H9 (cell line): ENCODE results near the gene ZIM2. TPM values are rescaled to one million over a fixed set of nuclear protein-coding genes. Genes with fewer than 3 reads are reported as not detected.

Experiments used
- DNase-seq: peaks from one replicate; pipeline ENCODE4 v3.0.0-alpha.2; 2017
- H2AFZ ChIP-seq: one replicate; pipeline ENCODE4 v1.6.1; 2013; ENCODE audit warnings: mild to moderate bottlenecking, low read length, control low read depth, moderate library complexity
- H2AK5ac ChIP-seq: 2 replicates; pipeline ENCODE4 v1.6.1; 2013; ENCODE audit warnings: low read length, control low read depth, mixed read lengths; ENCODE audit not compliant: insufficient read length
- H2BK120ac ChIP-seq: one replicate; pipeline ENCODE4 v1.6.1; 2013; ENCODE audit warnings: low read depth, mild to moderate bottlenecking, low read length, control low read depth, inconsistent platforms; ENCODE audit not compliant: poor library complexity, severe bottlenecking
- H2BK12ac ChIP-seq: 2 replicates; pipeline ENCODE4 v1.6.1; 2013; ENCODE audit warnings: low read length, control low read depth, mixed read lengths, low read depth; ENCODE audit not compliant: insufficient read length
- H2BK15ac ChIP-seq: 2 replicates; pipeline ENCODE4 v1.6.1; 2013; ENCODE audit warnings: low read depth, low read length, control low read depth
- H2BK20ac ChIP-seq: one replicate; pipeline ENCODE4 v1.6.1; 2013; ENCODE audit warnings: low read depth, mild to moderate bottlenecking, low read length, control low read depth, inconsistent platforms; ENCODE audit not compliant: poor library complexity, severe bottlenecking
- H2BK5ac ChIP-seq: 2 replicates; pipeline ENCODE4 v1.6.1; 2013; ENCODE audit warnings: low read length, control low read depth, mixed read lengths; ENCODE audit not compliant: insufficient read length
- H3K14ac ChIP-seq: 2 replicates; pipeline ENCODE4 v1.6.1; 2013; ENCODE audit warnings: low read length, control low read depth; ENCODE audit not compliant: insufficient read depth
- H3K18ac ChIP-seq: 2 replicates; pipeline ENCODE4 v1.6.1; 2013; ENCODE audit warnings: low read depth, mild to moderate bottlenecking, mixed read lengths, low read length, control low read depth; ENCODE audit not compliant: insufficient read length
- H3K23ac ChIP-seq: 2 replicates; pipeline ENCODE4 v1.6.1; 2013; ENCODE audit warnings: low read length, control low read depth, mixed read lengths, low read depth; ENCODE audit not compliant: insufficient read length
- H3K23me2 ChIP-seq: 2 replicates; pipeline ENCODE4 v1.6.1; 2013; ENCODE audit warnings: low read depth, mild to moderate bottlenecking, mixed read lengths, low read length, control low read depth; ENCODE audit not compliant: insufficient read length, poor library complexity, severe bottlenecking
- H3K27ac ChIP-seq: 2 replicates; pipeline ENCODE4 v1.5.1; 2013; ENCODE audit warnings: low read length, control low read depth, mixed read lengths, low read depth; ENCODE audit not compliant: insufficient read length
- H3K27me3 ChIP-seq: 2 replicates; pipeline ENCODE4 v1.6.1; 2013; ENCODE audit warnings: low read length, control low read depth, inconsistent platforms; ENCODE audit not compliant: insufficient read depth
- H3K4ac ChIP-seq: 2 replicates; pipeline ENCODE4 v1.6.1; 2013; ENCODE audit warnings: low read depth, mild to moderate bottlenecking, control low read depth, inconsistent platforms, low read length, moderate library complexity
- H3K4me1 ChIP-seq: 2 replicates; pipeline ENCODE4 v1.6.1; 2013; ENCODE audit warnings: low read length, control low read depth, inconsistent platforms; ENCODE audit not compliant: insufficient read depth
- H3K4me2 ChIP-seq: 2 replicates; pipeline ENCODE4 v1.6.1; 2013; ENCODE audit warnings: low read length, control low read depth, mixed read lengths; ENCODE audit not compliant: insufficient read length, insufficient read depth
- H3K56ac ChIP-seq: 2 replicates; pipeline ENCODE4 v1.6.1; 2013; ENCODE audit warnings: low read depth, mild to moderate bottlenecking, mixed read lengths, low read length, control low read depth; ENCODE audit not compliant: insufficient read length
- H3K79me1 ChIP-seq: 2 replicates; pipeline ENCODE4 v1.6.1; 2013; ENCODE audit warnings: low read depth, mild to moderate bottlenecking, moderate library complexity, low read length, control low read depth, inconsistent platforms; ENCODE audit not compliant: insufficient read depth, poor library complexity, severe bottlenecking
- H3K79me2 ChIP-seq: 2 replicates; pipeline ENCODE4 v1.6.1; 2013; ENCODE audit warnings: low read length, control low read depth, inconsistent platforms; ENCODE audit not compliant: insufficient read depth
- H3K9ac ChIP-seq: 2 replicates; pipeline ENCODE4 v1.6.1; 2013; ENCODE audit warnings: low read length, control low read depth, mixed read lengths; ENCODE audit not compliant: insufficient read length; ENCODE audit errors: extremely low read depth
- H3K9me3 ChIP-seq: one replicate; pipeline ENCODE4 v1.6.1; 2013; ENCODE audit warnings: low read depth, low read length, inconsistent platforms; ENCODE audit not compliant: control insufficient read depth
- H3T11ph ChIP-seq: one replicate; pipeline ENCODE4 v1.6.1; 2013; ENCODE audit warnings: mild to moderate bottlenecking, low read length, control low read depth, inconsistent platforms
- H4K20me1 ChIP-seq: one replicate; pipeline ENCODE4 v1.6.1; 2013; ENCODE audit not compliant: control insufficient read depth, insufficient read length, insufficient read depth
- H4K5ac ChIP-seq: 2 replicates; pipeline ENCODE4 v1.6.1; 2013; ENCODE audit warnings: low read depth, mild to moderate bottlenecking, mixed read lengths, low read length, control low read depth; ENCODE audit not compliant: insufficient read length
- H4K8ac ChIP-seq: replicated peaks from 2 replicates; pipeline ENCODE4 v1.6.1; 2013; ENCODE audit warnings: low read length, control low read depth, mixed read lengths, low read depth; ENCODE audit not compliant: insufficient read length
- H4K91ac ChIP-seq: 2 replicates; pipeline ENCODE4 v1.6.1; 2013; ENCODE audit warnings: low read depth, mild to moderate bottlenecking, moderate library complexity, mixed read lengths, low read length, control low read depth; ENCODE audit not compliant: insufficient read length
- H3K27ac Mint-ChIP-seq, 3 experiments: 2 replicates in 2 of 3; 3 replicates in 1 of 3; pipeline ENCODE4 v1.8.0; 2020 to 2021; ENCODE audit warnings: mixed read lengths in 3 of 3, mild to moderate bottlenecking in 1 of 3, moderate library complexity in 1 of 3
- H3K27me3 Mint-ChIP-seq: 2 replicates; pipeline ENCODE4 v1.8.0; 2021; ENCODE audit warnings: low read depth, mild to moderate bottlenecking, moderate library complexity, mixed read lengths
- H3K36me3 Mint-ChIP-seq, 3 experiments: 2 replicates in 2 of 3; 3 replicates in 1 of 3; pipeline ENCODE4 v1.8.0; 2020 to 2021; ENCODE audit warnings: low read depth in 3 of 3, mixed read lengths in 3 of 3; ENCODE audit not compliant: insufficient read depth in 1 of 3
- H3K4me1 Mint-ChIP-seq, 2 experiments: 2 replicates each; pipeline ENCODE4 v1.8.0; 2020; ENCODE audit warnings: mixed read lengths in 2 of 2
- H3K4me3 Mint-ChIP-seq, 2 experiments: 2 replicates in 1 of 2; 3 replicates in 1 of 2; pipeline ENCODE4 v1.8.0; 2020 to 2021; ENCODE audit warnings: mild to moderate bottlenecking in 2 of 2, mixed read lengths in 2 of 2, moderate library complexity in 1 of 2
- H3K9me3 Mint-ChIP-seq, 2 experiments: 2 replicates in 1 of 2; 3 replicates in 1 of 2; pipeline ENCODE4 v1.8.0; 2020; ENCODE audit warnings: mild to moderate bottlenecking in 2 of 2, mixed read lengths in 2 of 2, moderate library complexity in 1 of 2
- WGBS: extraction: QIAGEN DNeasy Blood & Tissue Kit; methylation state at CpG from one replicate; pipeline ENCODE4 v1.1.7; 2013; ENCODE audit warnings: missing lambda C conversion rate, low lambda C conversion rate, mixed read lengths; ENCODE audit not compliant: insufficient read length; ENCODE audit errors: extremely low coverage; 5-methylcytosine and 5-hydroxymethylcytosine counted together
- total RNA-seq: library from RNA; stranded (reverse); gene quantifications from 2 replicates; pipeline ENCODE4 v1.2.1, GENCODE V29; 2021
- TF ChIP-seq, protein P1 (sequence below): fragments of 200-600 bp; sonication (generic); conservative IDR thresholded peaks from 3 replicates; pipeline ENCODE4 v1.8.0; 2021; ENCODE audit warnings: antibody characterized with exemption, mild to moderate bottlenecking

Gene ZIM2
- total RNA-seq, 1 experiment from 2014 or later = not detected

DNA sequence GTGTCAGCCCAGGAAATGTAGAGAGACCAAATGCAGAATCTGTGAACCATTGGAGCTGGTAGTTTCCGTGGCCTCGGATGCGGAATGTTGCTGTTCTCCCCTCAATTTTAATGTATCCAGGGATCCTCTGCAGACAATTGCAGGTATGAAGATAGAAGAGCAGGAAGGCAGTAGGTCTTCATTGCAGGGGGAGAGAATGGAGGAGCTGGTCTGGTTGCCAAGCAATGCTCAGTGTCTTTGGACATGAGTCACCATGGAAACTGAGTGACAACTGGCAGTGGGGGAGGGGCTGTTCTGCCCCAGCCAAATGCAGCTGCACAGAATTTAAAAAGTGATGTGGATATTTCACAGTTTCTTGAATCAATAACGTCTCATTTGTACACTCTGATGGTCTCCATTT is 112.8 kb downstream of the ZIM2 start:
- no peak overlapping the region for H3K4me2 ChIP-seq

More for the DNA sequence above, 112.8 kb downstream of the ZIM2 start:
- no peak for DNase-seq
- Histone ChIP-seq H2BK12ac (no peak overlapping the region), H3K27me3 (no peaks in the 10 kb centered on the region), H2BK120ac (no peak overlapping the region), H2AFZ (no peak overlapping the region), H3T11ph (no peak overlapping the region), H2BK5ac (no peak overlapping the region), H3K79me2 (no peaks in the 10 kb centered on the region), H4K5ac (no peak overlapping the region), H3K56ac (no peak overlapping the region), H3K9ac (no peak overlapping the region), H2BK15ac (no peak overlapping the region), H3K27ac (no peak overlapping the region), H3K14ac (no peak overlapping the region), H2AK5ac (no peak overlapping the region), H3K4me1 (no peaks in the 10 kb centered on the region), H4K91ac (no peak overlapping the region), H2BK20ac (no peak overlapping the region), H4K20me1 (no peaks in the 10 kb centered on the region), H3K23ac (no peak overlapping the region), H3K9me3 (peaks cover 69% of the 10 kb centered on the region), H3K79me1 (no peaks in the 10 kb centered on the region), H3K18ac (no peak overlapping the region), H3K23me2 (no peaks in the 10 kb centered on the region), H4K8ac (no peak overlapping the region), H3K4ac (no peak overlapping the region)
- H3K4me1 Mint-ChIP-seq = no peaks in the 10 kb centered on the region
- no peak overlapping the region for H3K4me3 Mint-ChIP-seq
- H3K27ac Mint-ChIP-seq = no peak overlapping the region
- TF ChIP-seq, protein P1, sequence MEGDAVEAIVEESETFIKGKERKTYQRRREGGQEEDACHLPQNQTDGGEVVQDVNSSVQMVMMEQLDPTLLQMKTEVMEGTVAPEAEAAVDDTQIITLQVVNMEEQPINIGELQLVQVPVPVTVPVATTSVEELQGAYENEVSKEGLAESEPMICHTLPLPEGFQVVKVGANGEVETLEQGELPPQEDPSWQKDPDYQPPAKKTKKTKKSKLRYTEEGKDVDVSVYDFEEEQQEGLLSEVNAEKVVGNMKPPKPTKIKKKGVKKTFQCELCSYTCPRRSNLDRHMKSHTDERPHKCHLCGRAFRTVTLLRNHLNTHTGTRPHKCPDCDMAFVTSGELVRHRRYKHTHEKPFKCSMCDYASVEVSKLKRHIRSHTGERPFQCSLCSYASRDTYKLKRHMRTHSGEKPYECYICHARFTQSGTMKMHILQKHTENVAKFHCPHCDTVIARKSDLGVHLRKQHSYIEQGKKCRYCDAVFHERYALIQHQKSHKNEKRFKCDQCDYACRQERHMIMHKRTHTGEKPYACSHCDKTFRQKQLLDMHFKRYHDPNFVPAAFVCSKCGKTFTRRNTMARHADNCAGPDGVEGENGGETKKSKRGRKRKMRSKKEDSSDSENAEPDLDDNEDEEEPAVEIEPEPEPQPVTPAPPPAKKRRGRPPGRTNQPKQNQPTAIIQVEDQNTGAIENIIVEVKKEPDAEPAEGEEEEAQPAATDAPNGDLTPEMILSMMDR = no peak
- H3K27me3 Mint-ChIP-seq = peaks cover 5% of the 10 kb centered on the region
- WGBS = no CpG with 5 or more reads among the region's 4 CpGs
- H3K36me3 Mint-ChIP-seq = peaks cover 11 to 37% (median 18%) of the 10 kb centered on the region in 3 experiments; a peak in 6 of 7 replicates
- peaks cover 91 to 95% of the 10 kb centered on the region in 2 experiments for H3K9me3 Mint-ChIP-seq
